H9 (cell line): ENCODE data around the gene SEPTIN12. TPM values are rescaled to one million over a fixed set of nuclear protein-coding genes. Genes with fewer than 3 reads are reported as not detected.

Source experiments
- DNase-seq: peaks from one replicate; pipeline ENCODE4 v3.0.0-alpha.2; 2017
- H2AFZ ChIP-seq: one replicate; pipeline ENCODE4 v1.6.1; 2013; ENCODE audit warnings: mild to moderate bottlenecking, low read length, control low read depth, moderate library complexity
- H2AK5ac ChIP-seq: 2 replicates; pipeline ENCODE4 v1.6.1; 2013; ENCODE audit warnings: low read length, control low read depth, mixed read lengths; ENCODE audit not compliant: insufficient read length
- H2BK120ac ChIP-seq: one replicate; pipeline ENCODE4 v1.6.1; 2013; ENCODE audit warnings: low read depth, mild to moderate bottlenecking, low read length, control low read depth, inconsistent platforms; ENCODE audit not compliant: poor library complexity, severe bottlenecking
- H2BK12ac ChIP-seq: 2 replicates; pipeline ENCODE4 v1.6.1; 2013; ENCODE audit warnings: low read length, control low read depth, mixed read lengths, low read depth; ENCODE audit not compliant: insufficient read length
- H2BK15ac ChIP-seq: 2 replicates; pipeline ENCODE4 v1.6.1; 2013; ENCODE audit warnings: low read depth, low read length, control low read depth
- H2BK20ac ChIP-seq: one replicate; pipeline ENCODE4 v1.6.1; 2013; ENCODE audit warnings: low read depth, mild to moderate bottlenecking, low read length, control low read depth, inconsistent platforms; ENCODE audit not compliant: poor library complexity, severe bottlenecking
- H2BK5ac ChIP-seq: 2 replicates; pipeline ENCODE4 v1.6.1; 2013; ENCODE audit warnings: low read length, control low read depth, mixed read lengths; ENCODE audit not compliant: insufficient read length
- H3K14ac ChIP-seq: 2 replicates; pipeline ENCODE4 v1.6.1; 2013; ENCODE audit warnings: low read length, control low read depth; ENCODE audit not compliant: insufficient read depth
- H3K18ac ChIP-seq: 2 replicates; pipeline ENCODE4 v1.6.1; 2013; ENCODE audit warnings: low read depth, mild to moderate bottlenecking, mixed read lengths, low read length, control low read depth; ENCODE audit not compliant: insufficient read length
- H3K23ac ChIP-seq: 2 replicates; pipeline ENCODE4 v1.6.1; 2013; ENCODE audit warnings: low read length, control low read depth, mixed read lengths, low read depth; ENCODE audit not compliant: insufficient read length
- H3K23me2 ChIP-seq: 2 replicates; pipeline ENCODE4 v1.6.1; 2013; ENCODE audit warnings: low read depth, mild to moderate bottlenecking, mixed read lengths, low read length, control low read depth; ENCODE audit not compliant: insufficient read length, poor library complexity, severe bottlenecking
- H3K27ac ChIP-seq: 2 replicates; pipeline ENCODE4 v1.5.1; 2013; ENCODE audit warnings: low read length, control low read depth, mixed read lengths, low read depth; ENCODE audit not compliant: insufficient read length
- H3K27me3 ChIP-seq: 2 replicates; pipeline ENCODE4 v1.6.1; 2013; ENCODE audit warnings: low read length, control low read depth, inconsistent platforms; ENCODE audit not compliant: insufficient read depth
- H3K4ac ChIP-seq: 2 replicates; pipeline ENCODE4 v1.6.1; 2013; ENCODE audit warnings: low read depth, mild to moderate bottlenecking, control low read depth, inconsistent platforms, low read length, moderate library complexity
- H3K4me1 ChIP-seq: 2 replicates; pipeline ENCODE4 v1.6.1; 2013; ENCODE audit warnings: low read length, control low read depth, inconsistent platforms; ENCODE audit not compliant: insufficient read depth
- H3K4me2 ChIP-seq: 2 replicates; pipeline ENCODE4 v1.6.1; 2013; ENCODE audit warnings: low read length, control low read depth, mixed read lengths; ENCODE audit not compliant: insufficient read length, insufficient read depth
- H3K56ac ChIP-seq: 2 replicates; pipeline ENCODE4 v1.6.1; 2013; ENCODE audit warnings: low read depth, mild to moderate bottlenecking, mixed read lengths, low read length, control low read depth; ENCODE audit not compliant: insufficient read length
- H3K79me1 ChIP-seq: 2 replicates; pipeline ENCODE4 v1.6.1; 2013; ENCODE audit warnings: low read depth, mild to moderate bottlenecking, moderate library complexity, low read length, control low read depth, inconsistent platforms; ENCODE audit not compliant: insufficient read depth, poor library complexity, severe bottlenecking
- H3K79me2 ChIP-seq: 2 replicates; pipeline ENCODE4 v1.6.1; 2013; ENCODE audit warnings: low read length, control low read depth, inconsistent platforms; ENCODE audit not compliant: insufficient read depth
- H3K9ac ChIP-seq: 2 replicates; pipeline ENCODE4 v1.6.1; 2013; ENCODE audit warnings: low read length, control low read depth, mixed read lengths; ENCODE audit not compliant: insufficient read length; ENCODE audit errors: extremely low read depth
- H3K9me3 ChIP-seq: one replicate; pipeline ENCODE4 v1.6.1; 2013; ENCODE audit warnings: low read depth, low read length, inconsistent platforms; ENCODE audit not compliant: control insufficient read depth
- H3T11ph ChIP-seq: one replicate; pipeline ENCODE4 v1.6.1; 2013; ENCODE audit warnings: mild to moderate bottlenecking, low read length, control low read depth, inconsistent platforms
- H4K20me1 ChIP-seq: one replicate; pipeline ENCODE4 v1.6.1; 2013; ENCODE audit not compliant: control insufficient read depth, insufficient read length, insufficient read depth
- H4K5ac ChIP-seq: 2 replicates; pipeline ENCODE4 v1.6.1; 2013; ENCODE audit warnings: low read depth, mild to moderate bottlenecking, mixed read lengths, low read length, control low read depth; ENCODE audit not compliant: insufficient read length
- H4K8ac ChIP-seq: replicated peaks from 2 replicates; pipeline ENCODE4 v1.6.1; 2013; ENCODE audit warnings: low read length, control low read depth, mixed read lengths, low read depth; ENCODE audit not compliant: insufficient read length
- H4K91ac ChIP-seq: 2 replicates; pipeline ENCODE4 v1.6.1; 2013; ENCODE audit warnings: low read depth, mild to moderate bottlenecking, moderate library complexity, mixed read lengths, low read length, control low read depth; ENCODE audit not compliant: insufficient read length
- H3K27ac Mint-ChIP-seq, 3 experiments: 2 replicates in 2 of 3; 3 replicates in 1 of 3; pipeline ENCODE4 v1.8.0; 2020 to 2021; ENCODE audit warnings: mixed read lengths in 3 of 3, mild to moderate bottlenecking in 1 of 3, moderate library complexity in 1 of 3
- H3K27me3 Mint-ChIP-seq: 2 replicates; pipeline ENCODE4 v1.8.0; 2021; ENCODE audit warnings: low read depth, mild to moderate bottlenecking, moderate library complexity, mixed read lengths
- H3K36me3 Mint-ChIP-seq, 3 experiments: 2 replicates in 2 of 3; 3 replicates in 1 of 3; pipeline ENCODE4 v1.8.0; 2020 to 2021; ENCODE audit warnings: low read depth in 3 of 3, mixed read lengths in 3 of 3; ENCODE audit not compliant: insufficient read depth in 1 of 3
- H3K4me1 Mint-ChIP-seq, 2 experiments: 2 replicates each; pipeline ENCODE4 v1.8.0; 2020; ENCODE audit warnings: mixed read lengths in 2 of 2
- H3K4me3 Mint-ChIP-seq, 2 experiments: 2 replicates in 1 of 2; 3 replicates in 1 of 2; pipeline ENCODE4 v1.8.0; 2020 to 2021; ENCODE audit warnings: mild to moderate bottlenecking in 2 of 2, mixed read lengths in 2 of 2, moderate library complexity in 1 of 2
- H3K9me3 Mint-ChIP-seq, 2 experiments: 2 replicates in 1 of 2; 3 replicates in 1 of 2; pipeline ENCODE4 v1.8.0; 2020; ENCODE audit warnings: mild to moderate bottlenecking in 2 of 2, mixed read lengths in 2 of 2, moderate library complexity in 1 of 2
- WGBS: extraction: QIAGEN DNeasy Blood & Tissue Kit; methylation state at CpG from one replicate; pipeline ENCODE4 v1.1.7; 2013; ENCODE audit warnings: missing lambda C conversion rate, low lambda C conversion rate, mixed read lengths; ENCODE audit not compliant: insufficient read length; ENCODE audit errors: extremely low coverage; 5-methylcytosine and 5-hydroxymethylcytosine counted together
- total RNA-seq: library from RNA; stranded (reverse); gene quantifications from 2 replicates; pipeline ENCODE4 v1.2.1, GENCODE V29; 2021
- TF ChIP-seq, protein P1 (sequence below): fragments of 200-600 bp; sonication (generic); conservative IDR thresholded peaks from 3 replicates; pipeline ENCODE4 v1.8.0; 2021; ENCODE audit warnings: antibody characterized with exemption, mild to moderate bottlenecking

The SEPTIN12 gene
- total RNA-seq, 1 experiment from 2014 or later: 0.48 TPM

GRCh38 chr16:4802659-4803287 is 14.6 kb upstream of the SEPTIN12 start:
- peak overlapping the region; percentile 76 to 85 for H3K4me3 Mint-ChIP-seq
- H3K4me1 Mint-ChIP-seq: peaks cover 17 to 31% of the 10 kb centered on the region in 2 experiments
- Histone ChIP-seq H3K4me2 (peak overlapping the region; percentile 83), H3K27me3 (no peaks in the 10 kb centered on the region), H3K79me1 (no peaks in the 10 kb centered on the region), H2BK15ac (no peak overlapping the region), H4K5ac (no peak overlapping the region), H3K23ac (no peak overlapping the region), H3K23me2 (peaks cover 7% of the 10 kb centered on the region), H3T11ph (no peak overlapping the region), H4K8ac (no peak overlapping the region), H4K91ac (no peak overlapping the region), H3K14ac (peak overlapping the region; percentile 85), H2AFZ (no peak overlapping the region), H2BK20ac (no peak overlapping the region), H4K20me1 (no peaks in the 10 kb centered on the region), H3K4me1 (no peaks in the 10 kb centered on the region), H2BK5ac (no peak overlapping the region), H2BK12ac (no peak overlapping the region), H3K4ac (no peak overlapping the region), H3K9me3 (no peaks in the 10 kb centered on the region), H2AK5ac (no peak overlapping the region), H3K79me2 (no peaks in the 10 kb centered on the region), H3K9ac (peak overlapping the region; percentile 66), H3K27ac (no peak overlapping the region), H3K56ac (no peak overlapping the region), H2BK120ac (no peak overlapping the region), H3K18ac (peak overlapping the region; percentile 65)
- TF ChIP-seq, protein P1, sequence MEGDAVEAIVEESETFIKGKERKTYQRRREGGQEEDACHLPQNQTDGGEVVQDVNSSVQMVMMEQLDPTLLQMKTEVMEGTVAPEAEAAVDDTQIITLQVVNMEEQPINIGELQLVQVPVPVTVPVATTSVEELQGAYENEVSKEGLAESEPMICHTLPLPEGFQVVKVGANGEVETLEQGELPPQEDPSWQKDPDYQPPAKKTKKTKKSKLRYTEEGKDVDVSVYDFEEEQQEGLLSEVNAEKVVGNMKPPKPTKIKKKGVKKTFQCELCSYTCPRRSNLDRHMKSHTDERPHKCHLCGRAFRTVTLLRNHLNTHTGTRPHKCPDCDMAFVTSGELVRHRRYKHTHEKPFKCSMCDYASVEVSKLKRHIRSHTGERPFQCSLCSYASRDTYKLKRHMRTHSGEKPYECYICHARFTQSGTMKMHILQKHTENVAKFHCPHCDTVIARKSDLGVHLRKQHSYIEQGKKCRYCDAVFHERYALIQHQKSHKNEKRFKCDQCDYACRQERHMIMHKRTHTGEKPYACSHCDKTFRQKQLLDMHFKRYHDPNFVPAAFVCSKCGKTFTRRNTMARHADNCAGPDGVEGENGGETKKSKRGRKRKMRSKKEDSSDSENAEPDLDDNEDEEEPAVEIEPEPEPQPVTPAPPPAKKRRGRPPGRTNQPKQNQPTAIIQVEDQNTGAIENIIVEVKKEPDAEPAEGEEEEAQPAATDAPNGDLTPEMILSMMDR: no peak
- H3K27ac Mint-ChIP-seq: peak overlapping the region; percentile 63 to 81 (median 76); a peak in 4 of 7 replicates
- H3K36me3 Mint-ChIP-seq: peaks cover 16 to 45% (median 38%) of the 10 kb centered on the region in 3 experiments; a peak in 6 of 7 replicates
- no CpG with 5 or more reads among the region's 59 CpGs for WGBS
- DNase-seq: peak; percentile 95
- no peaks in the 10 kb centered on the region; the same call in 1 of the 2 replicates for H3K27me3 Mint-ChIP-seq
- H3K9me3 Mint-ChIP-seq: no peaks in the 10 kb centered on the region
